Progenitor cell of endocrine pancreas (in vitro differentiated cells): ENCODE results near the gene RAB11FIP4. TPM values are rescaled to one million over a fixed set of nuclear protein-coding genes. Genes with fewer than 3 reads are reported as not detected.
A peak's percentile ranks its signal among the peaks of the same experiment; 100 is the strongest.

Experiments used
- DNase-seq: peaks from one replicate; pipeline ENCODE4 v3.0.0; 2021; ENCODE audit warnings: low spot score; ENCODE audit not compliant: unreplicated experiment
- H3K27ac Mint-ChIP-seq: 2 replicates; pipeline ENCODE4 v1.8.0; 2021; ENCODE audit warnings: mild to moderate bottlenecking, moderate library complexity, mixed read lengths
- H3K27me3 Mint-ChIP-seq: 2 replicates; pipeline ENCODE4 v1.8.0; 2021; ENCODE audit warnings: mixed read lengths
- H3K36me3 Mint-ChIP-seq: 2 replicates; pipeline ENCODE4 v1.8.0; 2022; ENCODE audit warnings: mixed read lengths; ENCODE audit not compliant: insufficient read depth
- H3K4me1 Mint-ChIP-seq: 2 replicates; pipeline ENCODE4 v1.8.0; 2021; ENCODE audit warnings: low read depth, mixed read lengths
- H3K4me3 Mint-ChIP-seq: 2 replicates; pipeline ENCODE4 v1.8.0; 2021; ENCODE audit warnings: low read depth, mild to moderate bottlenecking, moderate library complexity, mixed read lengths
- H3K9me3 Mint-ChIP-seq: 2 replicates; pipeline ENCODE4 v1.8.0; 2021; ENCODE audit warnings: low read depth, mixed read lengths
- CTCF ChIP-seq: fragments of 200-600 bp; sonication (generic); IDR thresholded peaks from one replicate; pipeline ENCODE4 v1.5.0; 2021; ENCODE audit warnings: antibody characterized with exemption, mild to moderate bottlenecking; ENCODE audit not compliant: unreplicated experiment
- total RNA-seq: library from RNA; stranded (reverse); gene quantifications from 2 replicates; pipeline ENCODE4 v1.2.1, GENCODE V29; 2021

Gene RAB11FIP4
- total RNA-seq, 1 donor from 2014 or later, result 65.5 TPM

- H3K4me3 Mint-ChIP-seq, result no peak overlapping the region
- TF ChIP-seq CTCF, result no peak
Observed at GRCh38 chr17:31460226-31460721, 68.8 kb downstream of the RAB11FIP4 start.

GRCh38 chr17:31461227-31461810, 69.8 kb downstream of the RAB11FIP4 start:
- Mint-ChIP-seq H3K4me3 (no peak overlapping the region), H3K9me3 (no peaks in the 10 kb centered on the region), H3K4me1 (peaks cover 16% of the 10 kb centered on the region), H3K27me3 (no peaks in the 10 kb centered on the region), H3K27ac (peak overlapping the region; percentile 49), H3K36me3 (no peaks in the 10 kb centered on the region)
- no peak for DNase-seq
- TF ChIP-seq CTCF, result no peak

More at GRCh38 chr17:31460226-31460721, 68.8 kb downstream of the RAB11FIP4 start:
- H3K36me3 Mint-ChIP-seq, result no peaks in the 10 kb centered on the region
- H3K4me1 Mint-ChIP-seq, result peaks cover 19% of the 10 kb centered on the region
- no peak for DNase-seq
- H3K9me3 Mint-ChIP-seq, result no peaks in the 10 kb centered on the region
- H3K27me3 Mint-ChIP-seq, result no peaks in the 10 kb centered on the region
- no peak overlapping the region for H3K27ac Mint-ChIP-seq

GRCh38 chr17:31462261-31462660, 70.8 kb downstream of the RAB11FIP4 start:
- no peak for TF ChIP-seq CTCF
- H3K27me3 Mint-ChIP-seq, result no peaks in the 10 kb centered on the region
- H3K27ac Mint-ChIP-seq, result no peak overlapping the region
- DNase-seq, result no peak
- H3K4me1 Mint-ChIP-seq, result peaks cover 7% of the 10 kb centered on the region
- H3K4me3 Mint-ChIP-seq, result no peak overlapping the region
- no peaks in the 10 kb centered on the region for H3K9me3 Mint-ChIP-seq
- no peaks in the 10 kb centered on the region for H3K36me3 Mint-ChIP-seq

GRCh38 chr17:31466096-31466760, 74.8 kb downstream of the RAB11FIP4 start:
- Mint-ChIP-seq H3K27me3 (no peaks in the 10 kb centered on the region), H3K27ac (no peak overlapping the region), H3K9me3 (no peaks in the 10 kb centered on the region), H3K4me1 (peaks cover 23% of the 10 kb centered on the region), H3K4me3 (no peak overlapping the region), H3K36me3 (no peaks in the 10 kb centered on the region)
- DNase-seq, result no peak
- TF ChIP-seq CTCF, result no peak

GRCh38 chr17:31467502-31468256, 76.2 kb downstream of the RAB11FIP4 start:
- no peak overlapping the region for H3K4me3 Mint-ChIP-seq
- TF ChIP-seq CTCF, result no peak
- no peak overlapping the region for H3K27ac Mint-ChIP-seq
- DNase-seq, result no peak
- H3K27me3 Mint-ChIP-seq, result no peaks in the 10 kb centered on the region
- H3K36me3 Mint-ChIP-seq, result no peaks in the 10 kb centered on the region
- no peaks in the 10 kb centered on the region for H3K9me3 Mint-ChIP-seq
- H3K4me1 Mint-ChIP-seq, result peaks cover 23% of the 10 kb centered on the region
